HG03442 (cell line): Measurements from ENCODE around the gene PRKX.
"Not testable (repeated sequence)": the region's sequence is repeated elsewhere in the genome, so short reads cannot be mapped to it uniquely, and the experiment has no call there.

Source experiments
- ATAC-seq: cut with Tn5 transposase; IDR thresholded peaks from one replicate; pipeline ENCODE4 v1.9.1; 2021; ENCODE audit warnings: mild to moderate bottlenecking, moderate library complexity; ENCODE audit not compliant: unreplicated experiment

The PRKX gene

DNA sequence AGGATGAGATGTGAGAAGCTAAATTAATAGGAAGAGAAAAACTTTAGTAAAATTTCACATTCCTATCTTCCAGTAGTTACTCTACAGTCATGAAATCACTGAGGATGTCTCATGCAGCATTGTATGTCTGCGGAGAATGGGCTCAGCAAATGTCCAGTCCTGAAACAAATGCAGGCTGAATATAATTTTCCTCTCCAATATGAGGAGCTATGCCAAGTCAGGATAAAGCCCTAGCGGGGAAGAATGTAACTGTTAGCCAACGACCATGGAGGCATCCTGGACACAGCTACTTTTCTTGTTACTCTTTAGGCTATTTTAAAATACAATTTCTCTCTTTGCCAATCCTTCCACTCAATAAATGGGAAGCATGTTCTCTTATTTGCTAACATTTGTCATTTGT is 127.7 kb downstream of the PRKX start:
- ATAC-seq, result no peak

DNA sequence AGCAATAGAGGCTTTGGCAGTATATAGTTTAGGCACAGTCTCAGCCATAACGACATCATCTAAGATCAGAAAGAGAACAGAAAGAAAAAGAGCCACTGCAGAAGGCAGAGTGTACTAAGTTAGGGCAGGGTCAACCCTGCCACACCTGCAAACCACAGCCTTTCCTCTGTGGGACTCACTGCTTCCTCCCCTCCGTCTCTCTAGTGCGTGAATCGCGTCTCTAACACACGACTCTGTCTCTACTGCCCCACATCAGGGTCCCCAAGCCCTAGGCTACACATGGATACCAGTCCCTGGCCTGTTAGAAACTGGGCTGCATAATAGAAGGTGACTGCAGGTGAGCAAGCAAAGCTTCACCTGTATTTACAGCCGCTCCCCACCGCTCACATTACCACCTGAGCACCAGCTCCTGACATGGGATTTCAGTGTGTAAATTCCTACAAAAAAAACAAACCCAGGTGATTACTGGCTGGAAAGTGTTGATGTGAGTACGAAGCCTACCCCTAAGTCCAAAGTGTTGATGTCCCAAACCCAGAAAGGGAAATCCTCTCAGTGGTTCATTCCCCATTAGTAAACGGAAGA is 128.9 kb downstream of the PRKX start:
- no peak for ATAC-seq

DNA sequence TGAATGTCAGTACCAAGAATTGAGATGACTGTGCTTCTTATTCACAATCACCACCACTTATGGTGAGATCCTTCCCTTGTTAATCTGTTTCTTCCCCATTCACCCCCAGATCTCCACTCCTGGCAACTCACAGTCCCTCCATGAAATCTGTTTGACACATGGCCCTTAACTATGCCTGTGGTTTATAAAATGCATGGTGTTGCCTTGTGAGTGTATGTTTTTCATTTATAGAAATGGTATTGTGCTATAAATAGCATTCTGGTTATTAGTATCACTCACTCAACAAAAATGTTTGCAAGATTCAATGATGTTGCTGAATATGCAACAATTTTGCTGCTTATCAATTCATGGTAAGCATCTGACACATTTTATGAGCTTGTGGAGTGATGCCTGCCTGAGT is 131.0 kb downstream of the PRKX start:
- no peak for ATAC-seq

DNA sequence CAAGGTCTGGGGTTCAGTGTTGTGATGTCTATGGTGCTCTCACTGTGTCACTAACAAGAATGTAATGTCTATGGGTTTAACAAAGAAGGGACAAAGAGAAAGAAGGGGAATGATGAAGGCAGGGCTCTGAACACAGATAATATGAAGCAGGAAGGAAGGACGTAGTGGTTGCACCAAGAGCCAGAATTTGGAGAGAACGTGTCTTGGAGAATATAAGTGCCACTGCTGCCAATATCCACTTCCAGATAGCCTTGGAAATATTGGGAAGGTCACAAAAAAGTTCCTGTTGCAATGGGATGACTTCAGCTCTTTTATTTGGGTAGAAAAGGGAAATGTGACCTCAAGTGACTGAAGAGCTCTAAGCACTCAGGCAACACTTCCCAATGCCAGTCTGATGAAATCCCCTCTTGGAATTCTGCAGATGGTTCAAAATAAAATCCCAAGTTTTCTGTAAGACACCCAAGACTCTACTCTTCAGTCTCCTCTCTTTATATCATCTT is 131.8 kb downstream of the PRKX start:
- no peak for ATAC-seq

DNA sequence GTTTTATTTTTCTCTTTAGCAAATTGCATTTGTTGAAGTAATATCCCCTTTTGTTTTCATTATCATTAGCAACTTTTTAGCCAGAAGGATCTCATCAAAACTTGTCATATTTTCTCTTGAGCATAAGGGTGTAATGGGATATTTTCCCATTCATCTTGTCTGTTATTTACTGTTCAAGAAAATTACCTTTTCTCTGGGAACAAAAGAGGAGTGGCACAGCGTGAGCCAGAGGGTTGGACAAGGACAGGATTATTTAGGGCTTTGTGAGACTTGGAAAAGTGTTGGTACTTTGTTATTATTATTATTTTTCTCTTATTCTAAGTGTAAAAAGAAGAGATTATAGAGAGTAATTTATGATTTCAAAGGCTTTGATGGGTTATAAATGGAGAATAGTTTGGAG is 135.9 kb downstream of the PRKX start:
- ATAC-seq, result no peak

DNA sequence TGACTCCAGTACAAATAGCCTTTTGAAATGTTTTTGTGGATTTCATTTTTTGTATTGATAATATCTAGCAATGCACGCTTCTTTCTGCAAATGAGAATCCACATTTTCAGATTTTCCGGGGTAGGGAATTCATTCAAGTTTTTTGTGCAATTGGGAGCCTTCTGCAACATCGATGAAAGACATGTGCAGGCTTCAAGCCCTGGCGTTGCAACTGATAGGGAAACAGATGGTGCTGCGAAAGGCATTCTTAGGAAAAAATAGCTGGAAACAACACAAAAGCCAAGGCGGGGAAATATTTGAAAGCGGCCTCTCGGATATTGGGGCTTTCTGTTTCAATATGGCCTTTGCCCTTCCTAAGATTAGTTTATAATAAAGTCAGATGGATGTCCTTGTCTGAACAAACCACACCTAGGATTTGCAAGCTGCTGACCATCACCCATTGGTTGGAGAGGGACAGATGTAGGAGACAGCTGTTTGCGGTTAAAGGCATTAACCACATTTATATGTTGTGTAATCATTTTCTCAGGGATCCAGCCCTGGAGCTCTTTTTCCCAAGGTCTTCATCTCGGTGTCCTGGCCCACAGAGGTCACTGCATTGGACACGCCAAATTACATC is 136.5 kb downstream of the PRKX start:
- no peak for ATAC-seq

DNA sequence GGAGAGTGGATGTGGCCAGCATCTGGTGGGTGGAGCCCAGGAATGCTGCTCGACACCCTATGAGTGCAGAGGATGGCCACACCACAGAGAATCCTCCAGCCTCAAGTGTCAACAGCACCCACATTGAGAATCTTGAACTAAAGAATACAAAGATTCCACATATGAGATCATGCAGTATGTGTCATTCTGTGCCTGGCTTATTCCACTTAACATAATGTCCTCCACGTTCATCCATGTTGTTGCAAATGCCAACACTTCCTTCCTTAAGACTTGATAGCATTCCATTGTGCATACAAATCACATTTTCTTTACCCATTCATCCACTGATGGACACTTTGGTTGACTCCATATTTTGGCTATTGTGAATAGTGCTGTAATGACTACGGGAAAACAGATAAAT is 145.8 kb downstream of the PRKX start:
- no peak for ATAC-seq

DNA sequence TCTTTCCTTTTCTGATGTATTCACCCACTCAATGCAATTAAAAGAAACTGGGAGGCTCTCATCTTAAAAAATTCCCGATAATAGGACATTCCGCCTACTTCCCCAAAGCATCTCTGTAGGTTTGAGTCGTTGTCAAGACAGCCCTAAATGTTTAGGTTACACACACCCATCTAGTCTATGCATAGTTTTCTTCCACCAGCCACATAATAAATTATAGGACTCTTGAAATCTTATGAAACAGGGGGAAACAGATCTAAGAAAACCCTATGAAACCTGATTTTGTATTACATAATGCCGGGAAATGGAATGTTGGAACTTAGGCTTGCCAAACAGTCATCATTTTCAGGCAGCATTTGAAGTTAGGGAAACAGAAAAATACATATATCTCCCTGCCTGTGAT is 150.0 kb downstream of the PRKX start:
- no peak for ATAC-seq

DNA sequence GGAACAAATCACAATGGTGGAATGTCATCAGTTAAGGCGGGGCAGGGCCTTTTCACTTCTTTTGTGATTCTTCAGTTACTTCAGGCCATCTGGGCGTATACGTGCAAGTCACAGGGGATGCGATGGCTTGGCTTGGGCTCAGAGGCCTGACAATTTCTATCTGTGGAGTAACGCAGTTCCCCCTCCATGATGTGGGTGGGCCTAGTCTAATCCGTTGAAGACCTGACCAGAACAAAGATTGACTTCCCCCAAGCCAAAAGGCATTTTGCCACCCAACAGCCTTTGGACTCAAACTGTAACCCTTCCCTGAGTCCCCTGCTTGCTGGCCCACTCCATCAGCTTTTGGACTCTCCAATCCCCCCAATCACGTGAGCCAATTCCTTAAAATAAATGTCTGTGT is 153.4 kb downstream of the PRKX start:
- ATAC-seq, result not testable (repeated sequence)
